ENCODE data around the gene TMC6.
"Not testable (repeated sequence)": the region's sequence is repeated elsewhere in the genome, so short reads cannot be mapped to it uniquely, and the experiment has no call there.

DNA sequence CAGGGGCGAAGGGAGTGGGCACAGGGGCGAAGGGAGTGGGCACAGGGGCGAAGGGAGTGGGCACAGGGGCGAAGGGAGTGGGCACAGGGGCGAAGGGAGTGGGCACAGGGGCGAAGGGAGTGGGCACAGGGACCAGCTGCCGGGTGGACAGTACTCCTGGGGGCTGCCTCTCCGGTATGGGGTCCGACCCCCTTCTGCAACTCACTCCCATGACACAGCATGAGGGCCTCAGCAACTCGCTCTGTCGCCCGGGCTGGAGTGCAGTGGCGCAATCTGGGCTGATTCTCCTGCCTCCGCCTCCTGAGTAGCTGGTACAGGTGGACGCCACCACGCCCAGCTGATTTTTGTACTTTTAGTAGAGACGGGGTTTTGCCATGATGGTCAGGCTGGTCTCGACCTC is 12.8 kb downstream of the TMC6 start:
- TF ChIP-seq, protein P1, sequence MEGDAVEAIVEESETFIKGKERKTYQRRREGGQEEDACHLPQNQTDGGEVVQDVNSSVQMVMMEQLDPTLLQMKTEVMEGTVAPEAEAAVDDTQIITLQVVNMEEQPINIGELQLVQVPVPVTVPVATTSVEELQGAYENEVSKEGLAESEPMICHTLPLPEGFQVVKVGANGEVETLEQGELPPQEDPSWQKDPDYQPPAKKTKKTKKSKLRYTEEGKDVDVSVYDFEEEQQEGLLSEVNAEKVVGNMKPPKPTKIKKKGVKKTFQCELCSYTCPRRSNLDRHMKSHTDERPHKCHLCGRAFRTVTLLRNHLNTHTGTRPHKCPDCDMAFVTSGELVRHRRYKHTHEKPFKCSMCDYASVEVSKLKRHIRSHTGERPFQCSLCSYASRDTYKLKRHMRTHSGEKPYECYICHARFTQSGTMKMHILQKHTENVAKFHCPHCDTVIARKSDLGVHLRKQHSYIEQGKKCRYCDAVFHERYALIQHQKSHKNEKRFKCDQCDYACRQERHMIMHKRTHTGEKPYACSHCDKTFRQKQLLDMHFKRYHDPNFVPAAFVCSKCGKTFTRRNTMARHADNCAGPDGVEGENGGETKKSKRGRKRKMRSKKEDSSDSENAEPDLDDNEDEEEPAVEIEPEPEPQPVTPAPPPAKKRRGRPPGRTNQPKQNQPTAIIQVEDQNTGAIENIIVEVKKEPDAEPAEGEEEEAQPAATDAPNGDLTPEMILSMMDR (conservative IDR thresholded peaks at IDR 0.05): not testable (repeated sequence)
- TF ChIP-seq ZFX (IDR thresholded peaks at IDR 0.05): not testable (repeated sequence)
